ENCODE measurements around the gene ZNF71.

ZNF71 gene

DNA sequence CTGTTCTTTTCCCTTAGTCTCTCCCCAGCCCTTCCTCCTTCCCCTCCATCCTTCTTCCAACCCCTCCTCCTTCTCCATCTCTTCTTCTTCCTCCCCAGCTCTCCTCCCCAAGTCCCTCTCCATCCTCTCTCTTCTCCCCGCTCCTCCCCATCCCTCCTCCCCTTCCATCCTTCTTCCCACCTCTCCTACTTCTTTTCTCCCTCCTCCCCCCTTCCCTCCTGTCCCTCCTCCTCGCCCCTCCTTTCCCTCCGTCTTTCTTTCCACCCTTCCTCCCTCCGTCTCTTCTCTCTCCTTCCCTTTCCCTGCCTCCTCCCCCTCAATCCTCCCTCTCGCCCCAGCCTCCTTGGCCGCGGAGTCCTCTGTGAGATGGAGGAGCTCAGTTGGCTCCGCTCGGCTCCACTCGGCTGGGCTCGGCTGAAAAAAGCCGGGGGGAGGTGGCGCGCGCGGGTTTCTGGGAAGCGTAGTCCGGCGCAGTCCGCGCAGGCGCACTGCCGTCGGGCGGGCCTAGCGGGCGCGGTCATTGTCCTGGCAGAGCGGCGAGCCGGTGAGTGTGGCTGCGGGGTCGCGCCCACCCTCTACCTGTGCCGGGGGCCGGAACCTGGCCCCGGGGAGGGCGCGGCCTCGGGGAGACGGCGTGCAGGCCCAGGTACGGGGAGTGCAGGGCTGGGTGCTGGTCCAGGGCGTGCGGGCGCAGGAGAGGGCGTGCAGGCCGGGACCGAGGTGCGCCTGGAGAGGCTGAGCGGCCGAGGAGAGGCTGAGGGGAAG is at the start of gene ZNF71:
Gene ZNF71 (plus strand): TSS at position 520 of the 765 bp plus-strand sequence. CDS start 6,257 bp downstream, outside the sequence.
- peak; percentile 82 for DNase-seq (ENCODE audit: low read depth)

DNA sequence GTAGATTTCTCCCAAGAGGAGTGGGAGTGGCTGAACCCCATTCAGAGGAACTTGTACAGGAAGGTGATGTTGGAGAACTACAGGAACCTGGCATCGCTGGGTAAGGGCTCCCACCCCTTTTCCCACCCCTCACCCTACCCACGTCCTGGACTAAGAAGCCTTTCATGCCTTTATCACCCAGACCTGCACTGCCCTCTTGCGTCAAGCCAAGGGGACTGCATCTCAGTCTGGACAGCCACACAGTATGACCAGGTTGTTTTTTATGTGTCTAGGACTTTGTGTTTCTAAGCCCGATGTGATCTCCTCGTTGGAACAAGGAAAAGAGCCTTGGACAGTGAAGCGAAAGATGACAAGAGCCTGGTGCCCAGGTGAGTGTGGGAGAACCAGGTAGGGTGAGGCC is 47.6 kb upstream of the ZNF71 start:
- no peak for DNase-seq (ENCODE audit: low read depth)

DNA sequence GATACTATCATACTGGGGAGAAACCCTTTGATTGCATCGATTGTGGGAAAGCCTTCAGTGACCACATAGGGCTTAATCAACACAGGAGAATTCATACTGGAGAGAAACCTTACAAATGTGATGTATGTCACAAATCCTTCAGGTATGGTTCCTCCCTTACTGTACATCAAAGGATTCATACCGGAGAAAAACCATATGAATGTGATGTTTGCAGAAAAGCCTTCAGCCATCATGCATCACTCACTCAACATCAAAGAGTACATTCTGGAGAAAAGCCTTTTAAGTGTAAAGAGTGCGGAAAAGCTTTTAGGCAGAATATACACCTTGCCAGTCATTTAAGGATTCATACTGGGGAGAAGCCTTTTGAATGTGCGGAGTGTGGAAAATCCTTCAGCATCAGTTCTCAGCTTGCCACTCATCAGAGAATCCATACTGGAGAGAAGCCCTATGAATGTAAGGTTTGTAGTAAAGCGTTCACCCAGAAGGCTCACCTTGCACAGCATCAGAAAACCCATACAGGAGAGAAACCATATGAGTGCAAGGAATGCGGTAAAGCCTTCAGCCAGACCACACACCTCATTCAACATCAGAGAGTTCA is 40.7 kb upstream of the ZNF71 start:
- DNase-seq (ENCODE audit: low read depth) = no peak

DNA sequence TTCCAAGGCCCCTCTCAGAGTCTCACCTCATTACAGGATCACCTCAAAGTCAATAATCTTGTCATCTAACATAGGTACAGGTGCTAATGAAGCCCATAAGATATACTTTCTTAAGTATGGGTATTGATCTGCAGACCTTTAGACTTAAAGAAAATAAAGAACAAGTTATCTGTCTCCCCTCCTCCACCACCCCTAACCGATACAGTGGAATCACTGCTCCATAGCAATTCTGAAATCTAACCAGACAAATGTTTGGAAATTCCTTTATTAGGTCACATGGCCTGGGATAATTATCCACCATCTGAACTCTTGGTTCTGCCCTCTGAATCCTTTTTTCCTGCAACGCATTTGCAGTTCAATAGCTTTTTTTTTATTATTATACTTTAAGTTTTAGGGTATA is 32.3 kb upstream of the ZNF71 start:
- DNase-seq (ENCODE audit: low read depth) = no peak

DNA sequence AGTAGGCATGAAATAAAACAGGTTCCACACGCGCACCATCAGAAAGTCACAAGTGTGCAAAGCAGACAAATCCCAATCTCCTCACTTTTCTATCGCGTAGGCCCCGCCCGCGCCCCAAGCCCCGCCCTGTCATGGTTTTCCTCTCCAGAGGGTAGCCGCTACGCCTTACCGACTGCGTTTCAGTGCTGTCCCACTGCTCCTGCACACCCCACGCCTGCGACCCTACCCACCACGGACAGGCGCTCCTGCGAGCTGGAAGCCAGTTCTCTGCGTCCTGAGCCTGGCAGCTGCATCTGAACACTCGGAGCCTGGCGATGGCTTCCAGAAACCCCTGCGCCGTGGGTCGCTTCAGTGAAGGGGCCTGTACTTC is 28.2 kb upstream of the ZNF71 start:
- peak; percentile 6 for DNase-seq (ENCODE audit: low read depth)

DNA sequence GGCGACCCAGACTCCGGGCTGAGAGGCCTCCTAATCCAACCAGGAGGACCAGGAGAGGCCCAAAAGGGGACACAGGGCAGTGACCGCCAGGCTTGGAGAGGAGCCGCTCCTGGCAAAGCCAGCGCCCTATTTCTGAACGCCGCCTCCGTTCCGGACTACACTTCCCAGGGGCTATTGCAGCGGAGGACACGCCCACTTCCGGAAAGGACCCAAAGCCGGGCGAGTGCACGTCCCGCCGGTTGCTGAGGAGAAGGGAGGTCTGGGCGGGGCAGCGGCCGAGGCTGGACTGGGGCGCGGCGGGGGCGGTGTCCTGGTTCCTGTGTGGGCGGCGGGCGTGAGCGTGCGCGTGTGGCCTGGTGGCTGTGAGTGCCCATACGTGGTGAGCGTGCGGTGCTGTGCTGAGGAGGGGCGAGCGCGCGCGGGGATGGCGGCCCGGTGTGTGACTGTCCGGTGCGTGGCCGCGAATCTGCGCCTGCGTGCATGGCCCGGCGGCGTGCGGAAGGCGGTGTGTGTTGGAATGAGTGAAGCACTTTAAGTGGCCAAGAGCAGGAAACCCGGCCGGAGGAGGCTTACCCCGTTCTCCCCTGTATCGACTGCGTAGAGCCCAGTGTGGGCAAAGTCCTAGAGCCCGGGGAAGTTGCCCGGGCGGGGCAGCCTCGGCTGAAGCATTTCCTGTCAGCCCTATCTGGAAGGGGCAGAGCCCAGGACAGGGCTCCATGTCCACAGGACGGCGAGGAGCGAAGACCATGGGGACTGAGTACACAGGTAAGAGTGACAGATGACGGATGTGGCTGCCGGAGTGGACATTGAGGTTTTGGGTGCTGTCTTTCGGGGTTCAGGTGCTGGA is 27.6 kb upstream of the ZNF71 start, which contains the start of gene ZNF470:
Gene ZNF470 (plus strand): TSS at position 195 of the 847 bp plus-strand sequence. CDS start 2,844 bp downstream, outside the sequence.
- DNase-seq (ENCODE audit: low read depth) = peak; percentile 82

DNA sequence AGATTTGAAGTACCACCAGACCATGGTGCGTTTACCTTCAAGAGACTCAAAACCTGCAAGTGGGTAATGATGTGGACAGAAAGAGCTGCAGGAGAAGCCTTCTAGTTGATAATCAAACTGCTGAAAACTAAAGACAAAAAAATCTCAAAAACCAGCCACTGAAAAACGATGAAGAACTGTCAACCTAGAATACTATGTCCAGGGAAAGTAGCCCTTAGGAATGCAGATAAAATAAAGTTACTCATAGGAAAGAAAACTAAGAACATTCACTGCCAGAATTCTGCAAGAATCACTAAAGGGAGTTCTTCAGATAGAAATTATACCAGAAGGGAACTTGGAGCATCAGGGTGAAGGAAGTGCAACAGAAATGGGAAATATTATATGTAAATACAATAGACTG is 22.5 kb upstream of the ZNF71 start:
- DNase-seq (ENCODE audit: low read depth) = no peak

DNA sequence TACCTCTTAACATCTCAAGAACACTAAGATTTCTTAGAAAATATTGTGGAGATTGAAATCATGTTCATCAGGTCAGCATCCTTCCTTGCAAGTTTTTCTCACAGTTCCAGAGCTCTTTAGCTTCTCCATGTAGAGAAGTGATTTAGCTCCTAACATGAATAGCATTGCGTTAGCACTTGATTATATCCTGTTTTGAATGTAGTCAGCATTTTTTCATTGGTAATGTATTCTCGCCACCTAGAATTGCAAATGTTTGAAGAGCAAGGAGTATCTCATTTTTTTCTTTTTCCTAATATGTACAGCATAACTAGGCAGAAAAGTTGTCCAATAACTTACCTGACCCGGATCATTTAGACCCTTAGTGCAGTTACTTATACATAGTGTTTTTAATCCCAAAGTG is 21.2 kb upstream of the ZNF71 start:
- DNase-seq (ENCODE audit: low read depth) = no peak

DNA sequence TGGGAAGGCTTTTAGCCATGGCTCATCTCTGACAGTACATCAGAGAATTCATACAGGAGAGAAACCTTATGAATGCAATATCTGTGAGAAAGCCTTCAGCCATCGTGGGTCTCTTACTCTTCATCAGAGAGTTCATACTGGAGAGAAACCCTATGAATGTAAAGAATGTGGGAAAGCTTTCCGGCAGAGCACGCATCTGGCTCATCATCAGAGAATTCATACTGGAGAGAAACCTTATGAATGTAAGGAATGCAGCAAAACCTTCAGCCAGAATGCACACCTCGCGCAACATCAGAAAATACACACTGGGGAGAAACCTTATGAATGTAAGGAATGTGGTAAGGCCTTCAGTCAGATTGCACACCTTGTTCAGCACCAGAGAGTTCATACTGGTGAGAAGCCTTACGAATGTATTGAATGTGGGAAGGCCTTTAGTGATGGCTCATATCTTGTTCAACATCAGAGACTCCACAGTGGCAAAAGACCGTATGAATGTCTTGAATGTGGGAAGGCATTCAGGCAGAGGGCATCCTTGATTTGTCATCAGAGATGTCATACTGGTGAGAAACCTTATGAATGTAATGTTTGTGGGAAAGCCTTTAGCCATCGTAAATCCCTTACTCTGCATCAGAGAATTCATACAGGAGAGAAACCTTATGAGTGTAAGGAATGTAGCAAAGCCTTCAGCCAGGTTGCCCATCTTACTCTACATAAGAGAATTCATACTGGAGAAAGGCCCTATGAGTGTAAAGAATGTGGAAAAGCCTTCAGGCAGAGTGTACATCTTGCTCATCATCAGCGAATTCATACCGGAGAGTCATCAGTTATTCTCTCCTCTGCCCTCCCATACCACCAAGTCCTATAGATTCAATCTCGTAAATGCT is 17.1 kb upstream of the ZNF71 start:
- DNase-seq (ENCODE audit: low read depth) = no peak

DNA sequence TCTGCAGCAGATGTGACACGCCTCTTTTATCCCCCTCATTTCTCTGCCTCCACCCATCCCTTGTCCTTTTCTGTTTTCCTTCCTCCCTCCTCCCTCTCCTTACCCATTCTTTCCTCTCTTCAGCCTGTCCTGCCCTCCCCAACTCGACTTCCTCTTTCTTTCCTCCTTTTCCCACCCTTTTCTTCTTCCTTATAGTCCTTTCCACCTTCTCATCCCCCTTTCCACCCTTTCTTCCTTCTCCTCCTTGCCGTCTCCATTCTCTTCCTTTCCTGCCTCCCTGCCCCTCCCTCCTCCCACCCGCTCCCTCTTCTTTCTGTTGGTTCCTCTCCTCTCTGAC is 688 bp upstream of the ZNF71 start:
- DNase-seq (ENCODE audit: low read depth) = no peak

DNA sequence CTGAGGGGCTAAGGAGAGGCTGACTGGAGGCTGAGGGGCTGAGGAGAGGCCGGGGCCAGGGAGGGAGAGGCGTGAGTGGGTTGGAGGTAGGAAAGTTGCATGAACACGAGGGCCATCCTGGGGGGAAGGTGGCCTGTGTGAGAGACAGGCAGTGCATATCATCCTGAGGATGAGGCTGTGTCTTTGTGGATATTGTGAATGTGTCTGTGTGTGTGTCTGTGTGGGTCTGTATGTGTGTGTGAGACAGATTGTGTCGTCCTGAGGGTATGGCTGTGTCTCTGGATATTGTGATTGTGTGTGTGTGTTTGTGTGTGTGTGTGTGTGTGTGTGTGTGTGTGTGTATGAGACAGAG is 422 bp downstream of the ZNF71 start:
- DNase-seq (ENCODE audit: low read depth) = no peak

DNA sequence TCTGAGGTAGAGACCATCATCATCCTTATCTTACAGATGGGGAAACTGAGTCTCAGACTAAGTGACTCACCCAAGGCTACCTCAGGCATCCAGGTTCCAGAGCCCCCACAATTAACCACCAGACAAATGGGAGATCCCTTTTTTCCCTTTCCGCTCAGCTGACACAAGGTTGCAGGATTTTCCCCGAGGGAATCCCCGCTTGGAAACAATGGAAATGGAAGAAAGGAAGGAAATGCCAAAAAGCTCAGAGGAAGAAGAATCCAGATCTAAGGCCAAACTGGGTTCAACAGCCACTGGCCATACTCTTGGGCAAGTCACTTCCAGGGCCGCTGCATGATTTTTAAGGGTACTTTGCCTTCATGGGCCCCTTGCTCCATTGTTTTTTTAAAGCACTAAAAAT is 1.6 kb downstream of the ZNF71 start:
- no peak for DNase-seq (ENCODE audit: low read depth)

DNA sequence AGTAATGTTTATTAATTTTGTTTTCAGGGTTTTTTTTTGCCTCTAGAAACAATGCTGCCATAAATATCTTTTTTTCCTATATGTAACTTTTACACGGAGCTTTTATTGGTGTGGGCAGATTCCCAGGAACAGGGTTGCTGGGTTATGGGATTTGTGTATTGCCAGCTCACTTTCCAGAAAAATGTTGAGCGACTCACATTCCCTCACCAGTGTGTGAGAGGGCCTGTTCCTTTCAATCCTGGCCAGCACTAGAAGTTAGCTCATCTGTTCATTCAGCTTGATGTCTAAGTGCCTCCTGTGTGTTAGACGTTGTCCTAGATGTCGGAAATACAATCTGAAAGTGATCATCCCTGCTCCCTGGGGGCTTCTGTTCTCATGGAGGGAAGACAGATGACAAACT is 2.6 kb downstream of the ZNF71 start:
- DNase-seq (ENCODE audit: low read depth) = no peak

DNA sequence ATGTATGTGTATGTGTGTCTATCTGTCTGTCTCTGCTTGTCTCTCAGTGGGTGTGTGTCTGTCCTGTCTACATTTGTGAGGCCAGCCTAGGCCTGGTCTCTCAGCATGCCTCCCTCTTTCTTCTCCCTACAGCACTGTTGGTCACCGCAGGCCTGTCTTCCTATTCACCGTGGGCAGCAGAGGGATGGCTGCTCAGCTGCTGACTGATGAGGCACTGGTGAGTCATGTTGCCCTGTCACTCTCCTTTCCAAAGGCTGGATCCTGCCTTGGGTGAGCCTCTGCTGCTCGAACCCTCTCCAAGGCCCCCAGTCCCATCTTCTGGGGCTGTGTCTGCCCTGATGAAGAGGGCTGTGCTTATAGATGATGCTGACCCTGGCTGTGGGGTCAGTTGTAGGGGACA is 6.3 kb downstream of the ZNF71 start:
- no peak for DNase-seq (ENCODE audit: low read depth)

DNA sequence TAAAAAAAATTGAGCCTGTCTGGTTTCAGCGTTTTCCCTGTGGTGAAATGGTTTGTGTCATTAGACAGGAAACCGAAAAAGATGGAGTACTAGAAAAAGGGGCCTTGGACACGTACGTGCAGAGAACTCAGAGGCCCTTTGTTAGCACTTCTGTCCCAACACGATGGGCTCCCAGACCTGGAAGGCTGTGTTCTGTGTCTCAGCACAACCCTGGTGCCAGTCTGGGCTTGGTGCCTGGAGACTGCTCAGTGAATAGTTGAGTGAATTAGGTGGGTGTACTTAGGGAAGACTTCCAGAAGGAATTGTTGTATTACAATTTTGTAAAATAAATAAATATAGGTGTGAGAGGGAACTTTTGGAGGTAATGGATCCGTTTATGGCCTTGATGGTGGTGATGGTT is 8.7 kb downstream of the ZNF71 start:
- DNase-seq (ENCODE audit: low read depth) = no peak

DNA sequence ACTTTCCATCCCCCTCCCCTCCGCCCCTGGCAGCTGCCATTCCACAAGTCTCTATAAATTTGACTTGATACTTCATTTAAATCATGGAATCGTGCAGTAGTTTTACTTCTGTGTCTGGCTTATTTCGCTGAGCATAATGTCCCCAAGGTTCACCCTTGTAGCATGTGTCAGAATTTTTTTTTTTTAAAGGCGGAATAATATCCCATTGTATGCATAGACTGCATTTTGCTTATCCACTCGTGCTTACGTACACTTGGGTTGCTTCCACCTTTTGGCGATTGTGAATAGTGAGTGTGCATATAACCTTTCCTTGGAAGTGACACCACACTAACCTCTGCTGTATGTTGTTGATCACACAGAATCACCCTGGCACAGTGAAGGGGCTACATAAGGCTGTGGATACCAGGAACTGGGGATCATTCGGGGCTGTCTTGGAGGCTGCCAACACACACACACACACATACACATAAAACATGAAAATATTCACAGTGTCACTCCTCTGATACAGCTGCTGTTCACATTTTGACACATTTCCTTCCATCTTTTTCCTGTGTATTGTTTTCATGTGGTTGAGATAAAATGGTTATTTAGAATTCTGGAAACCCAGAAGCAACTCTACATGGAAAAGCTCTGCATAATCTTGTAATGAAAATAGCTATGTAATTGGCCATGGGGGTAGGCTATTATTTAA is 13.3 kb downstream of the ZNF71 start:
- DNase-seq (ENCODE audit: low read depth) = no peak

DNA sequence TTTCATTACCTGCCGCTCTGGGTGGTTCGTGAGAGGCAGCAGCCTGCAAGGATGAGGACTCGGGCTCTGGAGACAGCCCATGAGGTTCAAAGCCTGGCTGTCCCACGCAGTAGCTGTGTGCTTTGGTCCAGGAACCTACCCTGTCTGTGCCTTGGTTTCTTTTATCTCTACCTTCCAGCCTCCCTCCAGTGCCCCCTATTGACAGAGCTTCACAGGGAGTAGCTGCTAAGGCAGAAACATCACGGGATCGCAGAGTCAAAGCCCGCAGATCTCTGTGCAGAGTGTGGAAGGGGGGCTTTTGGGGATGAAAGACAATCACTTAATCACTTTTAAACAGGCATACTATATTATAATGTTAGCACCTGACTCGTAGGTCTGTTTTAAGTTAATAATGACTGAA is 16.2 kb downstream of the ZNF71 start:
- DNase-seq (ENCODE audit: low read depth) = no peak

DNA sequence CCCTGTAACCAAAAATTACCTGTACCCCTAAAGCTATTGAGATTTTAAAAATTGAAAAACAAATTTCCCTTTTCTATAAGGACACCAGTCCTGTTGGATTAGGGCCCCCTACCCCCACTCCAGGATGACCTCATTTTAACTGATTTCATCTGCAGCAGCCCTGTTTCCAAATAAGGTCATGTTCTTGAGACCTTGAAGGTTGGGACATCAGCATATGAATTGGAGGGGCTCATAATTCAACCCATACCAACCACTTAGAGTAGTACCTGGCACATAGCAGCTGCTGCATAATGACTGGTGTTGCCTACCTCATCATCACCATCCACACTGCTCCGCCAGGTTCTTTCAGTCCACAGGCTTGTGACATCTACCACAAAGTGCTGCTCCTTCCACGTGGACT is 17.6 kb downstream of the ZNF71 start:
- DNase-seq (ENCODE audit: low read depth) = no peak

DNA sequence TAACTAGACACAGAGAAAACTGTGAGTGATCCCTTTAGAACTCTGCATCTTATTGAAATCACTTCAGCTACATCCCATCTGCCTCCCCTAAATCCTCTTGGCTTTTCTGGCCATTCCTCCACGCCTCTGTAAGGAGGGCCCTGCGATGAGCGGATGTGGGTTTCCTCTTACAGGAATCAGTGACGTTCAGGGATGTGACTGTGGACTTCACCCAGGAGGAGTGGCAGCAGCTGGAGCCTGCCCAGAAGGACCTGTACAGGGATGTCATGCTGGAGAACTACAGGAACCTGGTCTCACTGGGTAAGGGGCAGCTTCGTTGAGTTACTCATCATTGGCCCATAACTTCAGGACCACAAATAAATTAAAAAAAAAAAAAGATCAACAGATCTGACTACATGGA is 18.5 kb downstream of the ZNF71 start:
- no peak for DNase-seq (ENCODE audit: low read depth)

DNA sequence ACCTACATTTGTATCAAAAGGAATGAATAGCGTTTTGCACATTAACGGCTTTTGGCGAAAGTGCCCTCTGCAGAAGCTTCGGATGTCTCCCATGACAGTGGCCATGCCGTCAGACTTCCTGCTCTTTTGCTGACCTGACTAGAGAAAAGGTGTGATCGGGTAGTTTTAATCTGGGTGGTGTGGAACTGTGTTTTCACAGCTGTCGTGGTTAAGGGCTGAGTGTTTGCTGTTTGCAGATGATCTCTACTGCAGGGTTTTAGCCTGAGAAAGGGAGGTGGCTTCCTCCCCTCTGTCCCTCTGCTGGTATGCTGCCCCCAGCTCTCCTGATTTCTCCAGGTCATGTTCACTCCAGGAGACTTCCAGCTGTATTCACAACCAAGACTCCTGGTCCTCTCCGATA is 22.4 kb downstream of the ZNF71 start:
- no peak for DNase-seq (ENCODE audit: low read depth)

DNA sequence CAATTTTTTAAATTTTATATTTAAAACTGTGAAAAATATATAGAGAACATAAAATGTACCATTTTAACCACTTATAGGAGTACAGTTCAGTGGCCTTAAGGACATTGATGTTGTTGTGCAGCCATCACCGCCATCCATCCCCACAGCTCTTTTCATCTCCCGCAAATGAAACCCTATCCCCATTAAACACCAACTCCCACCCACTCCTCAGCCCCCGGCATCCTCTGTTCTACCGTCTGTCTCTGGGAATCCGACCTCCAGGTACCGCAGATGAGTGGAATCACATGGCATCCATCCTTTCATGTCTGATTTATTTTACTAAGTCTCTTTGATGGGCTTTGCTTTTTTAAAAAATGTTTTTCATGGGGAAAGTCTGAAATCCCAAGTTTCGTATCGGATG is 24.0 kb downstream of the ZNF71 start:
- DNase-seq (ENCODE audit: low read depth) = no peak

DNA sequence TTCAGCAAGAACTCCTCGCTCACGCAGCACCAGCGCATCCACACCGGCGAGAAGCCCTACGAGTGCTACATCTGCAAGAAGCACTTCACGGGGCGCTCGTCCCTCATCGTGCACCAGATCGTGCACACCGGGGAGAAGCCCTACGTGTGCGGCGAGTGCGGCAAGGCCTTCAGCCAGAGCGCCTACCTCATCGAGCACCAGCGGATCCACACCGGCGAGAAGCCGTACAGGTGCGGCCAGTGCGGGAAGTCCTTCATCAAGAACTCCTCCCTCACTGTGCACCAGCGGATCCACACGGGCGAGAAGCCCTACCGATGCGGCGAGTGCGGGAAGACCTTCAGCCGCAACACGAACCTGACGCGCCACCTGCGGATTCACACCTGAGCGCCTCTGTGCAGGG is 27.3 kb downstream of the ZNF71 start:
- DNase-seq (ENCODE audit: low read depth) = no peak

Measured in stimulated activated CD4-positive, alpha-beta T cell treated with anti-CD3 and anti-CD28 coated beads, Interleukin-2, amount 100 ng/mL, for 4 hours (primary cell).